ENCODE results near the gene RPS6KB2. TPM values are rescaled to one million over a fixed set of nuclear protein-coding genes. Genes with fewer than 3 reads are reported as not detected.
"Not testable (repeated sequence)": the region's sequence is repeated elsewhere in the genome, so short reads cannot be mapped to it uniquely, and the experiment has no call there.

Gene RPS6KB2
- total RNA-seq, 2 donors from 2014 or later, result 35.5 to 44.6 TPM

DNA sequence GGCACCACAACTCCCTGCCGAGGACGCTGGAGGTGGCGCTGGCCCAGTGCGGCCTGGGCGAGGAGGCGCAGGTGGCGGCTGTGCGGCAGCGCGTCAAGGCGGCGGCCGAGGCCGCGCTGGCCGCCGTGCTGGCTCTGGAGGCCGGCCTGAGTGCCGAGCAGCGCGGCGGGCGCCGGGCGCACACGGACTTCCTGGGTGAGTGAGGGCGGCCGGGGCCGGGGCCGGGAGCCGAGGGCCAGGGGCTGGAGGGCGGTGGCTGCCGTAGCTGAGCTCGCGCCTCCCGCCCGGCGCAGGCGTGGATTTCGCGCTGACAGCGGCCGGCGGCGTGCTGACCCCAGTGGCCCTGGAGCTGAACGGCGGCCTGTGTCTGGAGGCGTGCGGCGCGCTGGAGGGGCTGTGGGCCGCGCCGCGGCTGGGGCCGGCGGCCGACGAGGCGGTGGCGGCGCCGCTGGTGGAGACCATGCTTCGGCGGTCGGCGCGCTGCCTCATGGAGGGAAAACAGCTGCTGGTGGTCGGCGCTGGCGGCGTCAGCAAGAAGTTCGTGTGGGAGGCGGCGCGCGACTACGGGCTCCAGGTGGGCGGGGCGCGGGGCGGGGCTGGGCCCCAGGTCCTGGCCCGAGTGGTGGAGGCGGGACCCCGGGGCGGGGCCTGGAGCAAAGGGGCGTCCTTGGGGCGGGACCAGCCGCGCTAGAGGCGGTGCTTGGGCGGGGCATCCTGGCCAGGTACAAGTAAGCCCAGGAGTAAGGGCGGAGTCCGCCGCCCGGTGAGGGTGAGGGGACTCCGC, 7.5 kb upstream of the RPS6KB2 start:
- Histone ChIP-seq H3K4me3 (peak overlapping the region; percentile 34 to 63), H3K4me1 (peaks cover 0 to 52% of the 10 kb centered on the region in 2 donors), H3K36me3 (no peaks in the 10 kb centered on the region), H3K9me3 (no peaks in the 10 kb centered on the region), H3K27me3 (no peaks in the 10 kb centered on the region), H3K27ac (peak overlapping the region; percentile 87 to 90)
- peak; percentile 97 for DNase-seq (ENCODE audit: low spot score)
- TF ChIP-seq, protein P1, sequence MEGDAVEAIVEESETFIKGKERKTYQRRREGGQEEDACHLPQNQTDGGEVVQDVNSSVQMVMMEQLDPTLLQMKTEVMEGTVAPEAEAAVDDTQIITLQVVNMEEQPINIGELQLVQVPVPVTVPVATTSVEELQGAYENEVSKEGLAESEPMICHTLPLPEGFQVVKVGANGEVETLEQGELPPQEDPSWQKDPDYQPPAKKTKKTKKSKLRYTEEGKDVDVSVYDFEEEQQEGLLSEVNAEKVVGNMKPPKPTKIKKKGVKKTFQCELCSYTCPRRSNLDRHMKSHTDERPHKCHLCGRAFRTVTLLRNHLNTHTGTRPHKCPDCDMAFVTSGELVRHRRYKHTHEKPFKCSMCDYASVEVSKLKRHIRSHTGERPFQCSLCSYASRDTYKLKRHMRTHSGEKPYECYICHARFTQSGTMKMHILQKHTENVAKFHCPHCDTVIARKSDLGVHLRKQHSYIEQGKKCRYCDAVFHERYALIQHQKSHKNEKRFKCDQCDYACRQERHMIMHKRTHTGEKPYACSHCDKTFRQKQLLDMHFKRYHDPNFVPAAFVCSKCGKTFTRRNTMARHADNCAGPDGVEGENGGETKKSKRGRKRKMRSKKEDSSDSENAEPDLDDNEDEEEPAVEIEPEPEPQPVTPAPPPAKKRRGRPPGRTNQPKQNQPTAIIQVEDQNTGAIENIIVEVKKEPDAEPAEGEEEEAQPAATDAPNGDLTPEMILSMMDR (IDR thresholded peaks at IDR 0.05), result no peak

DNA sequence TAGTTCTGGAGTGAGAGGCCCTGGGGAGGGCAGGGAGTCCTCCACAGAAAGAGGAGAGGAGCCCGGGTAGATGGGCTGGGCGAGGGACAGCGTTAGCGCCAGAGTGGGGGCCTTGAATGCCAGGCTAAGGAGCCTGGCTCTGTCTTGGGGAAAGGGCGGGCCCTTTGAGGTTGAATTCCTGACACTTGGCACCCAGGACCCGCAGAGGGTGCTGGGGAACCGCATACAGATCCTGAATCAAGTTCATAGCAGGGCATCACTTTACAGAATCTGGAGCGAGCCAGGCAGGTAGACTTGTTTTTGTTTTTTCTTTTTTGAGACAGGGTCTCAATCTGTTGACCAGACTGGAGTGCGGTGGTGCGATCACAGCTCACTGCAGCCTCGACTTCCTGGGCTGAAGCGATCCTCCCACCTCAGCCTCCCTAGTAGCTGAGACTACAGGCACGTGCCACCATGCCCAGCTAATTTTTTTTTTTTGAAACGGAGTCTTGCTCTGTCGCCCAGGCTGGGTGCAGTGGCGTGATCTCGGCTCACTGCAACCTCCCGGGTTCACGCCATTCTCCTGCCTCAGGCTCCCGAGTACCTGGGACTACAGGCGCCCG, 6.8 kb upstream of the RPS6KB2 start:
- Histone ChIP-seq H3K27ac (peak overlapping the region; percentile 87 to 90), H3K27me3 (no peaks in the 10 kb centered on the region), H3K36me3 (no peaks in the 10 kb centered on the region), H3K4me1 (peaks cover 0 to 45% of the 10 kb centered on the region in 2 donors), H3K4me3 (peak overlapping the region in 1 of 2 donors; percentile 63), H3K9me3 (no peaks in the 10 kb centered on the region)
- TF ChIP-seq, protein P1 (IDR thresholded peaks at IDR 0.05), result no peak
- no peak for DNase-seq (ENCODE audit: low spot score)

DNA sequence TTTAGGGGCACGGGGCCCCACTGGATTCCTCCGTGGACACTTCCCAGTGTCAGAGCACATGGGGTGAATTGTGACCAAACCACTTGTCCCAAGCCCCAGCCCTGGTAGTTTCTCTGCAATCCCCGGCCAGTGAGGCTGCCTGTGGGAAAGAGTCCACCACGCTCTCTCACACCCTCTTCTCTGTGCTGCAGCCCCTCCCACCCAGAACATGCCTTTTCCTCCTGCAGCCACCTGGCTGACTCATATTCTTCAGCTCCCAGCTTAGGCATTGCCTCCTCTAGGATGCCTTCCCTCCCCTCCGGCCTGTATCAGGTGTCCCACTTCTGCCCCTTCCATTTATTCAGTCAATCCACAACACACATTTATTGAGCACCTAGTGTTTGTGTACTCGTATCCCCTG, 5.4 kb upstream of the RPS6KB2 start:
- peaks cover 0 to 37% of the 10 kb centered on the region in 2 donors for H3K4me1 ChIP-seq
- TF ChIP-seq, protein P1 (IDR thresholded peaks at IDR 0.05), result no peak
- no peaks in the 10 kb centered on the region for H3K27me3 ChIP-seq
- no peak for DNase-seq (ENCODE audit: low spot score)
- no peak overlapping the region for H3K4me3 ChIP-seq
- no peaks in the 10 kb centered on the region for H3K9me3 ChIP-seq
- no peak overlapping the region for H3K27ac ChIP-seq
- no peaks in the 10 kb centered on the region for H3K36me3 ChIP-seq

DNA sequence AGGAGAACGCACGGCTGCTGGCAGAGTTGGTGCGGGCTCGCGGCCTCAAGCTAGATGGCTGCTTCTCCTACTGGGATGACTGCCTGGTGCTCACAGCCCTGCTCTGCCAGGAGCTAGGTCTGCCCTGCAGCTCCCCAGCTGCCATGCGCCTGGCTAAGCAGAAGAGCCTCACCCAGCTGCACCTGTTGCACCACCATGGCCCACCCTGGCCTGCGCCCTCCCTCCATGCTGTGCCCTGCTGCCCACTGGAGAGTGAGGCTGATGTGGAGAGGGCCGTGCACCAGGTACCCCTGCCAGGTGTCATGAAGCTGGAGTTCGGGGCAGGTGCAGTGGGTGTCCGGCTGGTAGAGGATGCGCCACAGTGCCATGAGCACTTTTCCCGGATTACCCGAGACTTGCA, 4.8 kb upstream of the RPS6KB2 start:
- peaks cover 0 to 32% of the 10 kb centered on the region in 2 donors for H3K4me1 ChIP-seq
- no peaks in the 10 kb centered on the region for H3K9me3 ChIP-seq
- TF ChIP-seq, protein P1 (IDR thresholded peaks at IDR 0.05), result no peak
- H3K4me3 ChIP-seq, result no peak overlapping the region
- H3K27ac ChIP-seq, result no peak overlapping the region
- no peaks in the 10 kb centered on the region for H3K36me3 ChIP-seq
- H3K27me3 ChIP-seq, result no peaks in the 10 kb centered on the region
- DNase-seq (ENCODE audit: low spot score), result no peak

DNA sequence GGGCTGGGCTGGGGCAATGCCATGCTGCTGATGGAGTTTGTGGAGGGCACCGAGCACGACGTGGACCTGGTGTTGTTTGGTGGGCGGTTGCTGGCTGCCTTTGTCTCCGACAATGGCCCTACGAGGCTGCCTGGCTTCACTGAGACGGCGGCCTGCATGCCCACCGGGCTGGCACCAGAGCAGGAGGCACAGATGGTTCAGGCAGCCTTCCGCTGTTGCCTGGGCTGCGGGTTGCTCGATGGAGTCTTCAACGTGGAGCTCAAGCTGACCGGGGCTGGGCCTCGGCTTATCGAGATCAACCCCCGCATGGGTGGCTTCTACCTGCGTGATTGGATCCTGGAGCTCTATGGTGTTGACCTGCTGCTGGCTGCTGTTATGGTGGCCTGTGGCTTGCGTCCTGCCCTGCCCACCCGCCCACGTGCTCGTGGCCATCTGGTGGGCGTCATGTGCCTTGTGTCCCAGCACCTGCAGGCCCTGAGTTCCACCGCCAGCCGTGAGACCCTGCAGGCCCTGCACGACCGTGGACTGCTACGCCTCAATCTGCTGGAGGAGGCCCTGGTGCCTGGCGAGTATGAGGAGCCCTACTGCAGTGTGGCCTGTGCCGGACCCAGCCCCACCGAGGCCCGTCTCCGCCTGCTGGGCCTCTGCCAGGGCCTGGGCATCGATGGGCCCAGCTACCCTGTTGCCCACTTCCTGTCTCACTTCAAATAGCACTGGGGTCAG, 4.2 kb upstream of the RPS6KB2 start:
- TF ChIP-seq, protein P1 (IDR thresholded peaks at IDR 0.05), result no peak
- H3K27me3 ChIP-seq, result no peaks in the 10 kb centered on the region
- H3K4me3 ChIP-seq, result no peak overlapping the region
- H3K27ac ChIP-seq, result no peak overlapping the region
- no peaks in the 10 kb centered on the region for H3K36me3 ChIP-seq
- H3K4me1 ChIP-seq, result peaks cover 0 to 30% of the 10 kb centered on the region in 2 donors
- DNase-seq (ENCODE audit: low spot score), result no peak
- no peaks in the 10 kb centered on the region for H3K9me3 ChIP-seq

DNA sequence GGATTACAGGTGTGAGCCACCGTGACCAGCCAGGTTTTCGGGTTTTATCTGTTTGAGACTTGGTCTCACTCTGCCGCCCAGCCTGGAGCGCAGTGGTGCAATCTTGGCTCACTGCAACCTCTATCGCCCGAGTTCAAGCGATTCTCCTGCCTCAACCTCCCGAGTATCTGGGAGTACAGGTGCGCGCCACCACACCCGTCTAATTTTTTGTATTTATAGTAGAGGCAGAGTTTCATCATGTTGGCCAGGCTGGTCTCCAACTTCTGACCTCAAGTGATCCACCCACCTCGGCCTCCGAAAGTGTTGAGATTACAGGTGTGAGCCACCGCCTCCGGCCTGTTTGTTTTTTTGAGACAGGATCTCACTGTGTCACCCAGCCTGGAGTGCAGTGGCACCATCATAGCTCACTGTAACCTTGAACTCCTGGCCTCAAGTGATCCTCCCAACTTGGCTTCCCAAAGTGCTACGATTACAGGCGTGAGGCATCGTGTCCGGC, 882 bp upstream of the RPS6KB2 start:
- not testable (repeated sequence) for DNase-seq (ENCODE audit: low spot score); H3K9me3 ChIP-seq; H3K27me3 ChIP-seq
- Histone ChIP-seq H3K36me3 (peaks cover 19% of the 10 kb centered on the region), H3K27ac (peak overlapping the region; percentile 90), H3K4me1 (peaks cover 0 to 25% of the 10 kb centered on the region in 2 donors), H3K4me3 (peak overlapping the region; percentile 78 to 98)
